Neuronal stem cell (in vitro differentiated cells): ENCODE results near the gene PDIA2.
A peak's percentile ranks its signal among the peaks of the same experiment; 100 is the strongest.

Source experiments
- DNase-seq: peaks from one replicate; pipeline ENCODE4 v3.0.0-alpha.2; 2013; ENCODE audit warnings: low spot score
- H2AFZ ChIP-seq: one replicate; pipeline ENCODE4 v1.6.1; 2013; ENCODE audit warnings: mild to moderate bottlenecking, low read length, inconsistent platforms
- H2AK5ac ChIP-seq: 2 replicates; pipeline ENCODE4 v1.6.1; 2013; ENCODE audit warnings: low read depth, mild to moderate bottlenecking, inconsistent platforms, low read length, moderate library complexity, mixed read lengths
- H2BK120ac ChIP-seq: 2 replicates; pipeline ENCODE4 v1.6.1; 2013; ENCODE audit warnings: low read depth, mild to moderate bottlenecking, inconsistent platforms, low read length, moderate library complexity, mixed read lengths
- H2BK12ac ChIP-seq: one replicate; pipeline ENCODE4 v1.6.1; 2013; ENCODE audit warnings: low read length, inconsistent platforms
- H2BK15ac ChIP-seq: 2 replicates; pipeline ENCODE4 v1.6.1; 2013; ENCODE audit warnings: mild to moderate bottlenecking, low read length, inconsistent platforms, mixed read lengths
- H2BK5ac ChIP-seq: one replicate; pipeline ENCODE4 v1.6.1; 2013; ENCODE audit warnings: inconsistent platforms, mild to moderate bottlenecking, low read length, moderate library complexity
- H3K14ac ChIP-seq: one replicate; pipeline ENCODE4 v1.6.1; 2013; ENCODE audit warnings: low read length, inconsistent platforms
- H3K18ac ChIP-seq: 2 replicates; pipeline ENCODE4 v1.6.1; 2013; ENCODE audit warnings: low read length, inconsistent platforms
- H3K23ac ChIP-seq: 2 replicates; pipeline ENCODE4 v1.6.1; 2013; ENCODE audit warnings: low read depth, mild to moderate bottlenecking, mixed read lengths, low read length, inconsistent platforms; ENCODE audit not compliant: poor library complexity
- H3K27ac ChIP-seq: replicated peaks from 3 replicates; pipeline ENCODE4 v1.5.1; 2013; ENCODE audit warnings: low read length, inconsistent platforms
- H3K27me3 ChIP-seq, 3 experiments: 2 replicates each; pipeline ENCODE4 v1.6.1; 2013; ENCODE audit warnings: low read length in 3 of 3, mild to moderate bottlenecking in 2 of 3, inconsistent platforms in 1 of 3, low read depth in 1 of 3, mixed read lengths in 1 of 3, moderate library complexity in 1 of 3; ENCODE audit not compliant: control insufficient read depth in 3 of 3, insufficient read depth in 3 of 3
- H3K36me3 ChIP-seq, 2 donors: replicated peaks in 1 of 2; 2 replicates each; pipeline ENCODE4 v1.6.1; 2013; ENCODE audit warnings: low read length in 2 of 2; ENCODE audit not compliant: control insufficient read depth in 2 of 2, insufficient read depth in 2 of 2
- H3K4ac ChIP-seq: 2 replicates; pipeline ENCODE4 v1.6.1; 2013; ENCODE audit warnings: inconsistent platforms, mild to moderate bottlenecking, low read length, moderate library complexity
- H3K4me1 ChIP-seq, 2 donors: 1 replicate in 1 of 2; 2 replicates in 1 of 2; pipeline ENCODE4 v1.6.1; 2013; ENCODE audit warnings: low read length in 2 of 2, low read depth in 1 of 2; ENCODE audit not compliant: control insufficient read depth in 2 of 2, insufficient read depth in 1 of 2
- H3K4me2 ChIP-seq: one replicate; pipeline ENCODE4 v1.6.1; 2013; ENCODE audit warnings: mild to moderate bottlenecking, low read length, inconsistent platforms; ENCODE audit not compliant: insufficient read depth, poor library complexity, severe bottlenecking
- H3K4me3 ChIP-seq, 2 donors: 2 replicates each; pipeline ENCODE4 v1.5.1; 2013; ENCODE audit warnings: low read length in 2 of 2, mild to moderate bottlenecking in 2 of 2, inconsistent platforms in 1 of 2, moderate library complexity in 1 of 2
- H3K79me1 ChIP-seq: one replicate; pipeline ENCODE4 v1.6.1; 2013; ENCODE audit warnings: low read depth, mild to moderate bottlenecking, inconsistent platforms, low read length, moderate library complexity
- H3K9ac ChIP-seq: one replicate; pipeline ENCODE4 v1.6.1; 2013; ENCODE audit warnings: mild to moderate bottlenecking, low read depth, low read length, inconsistent platforms; ENCODE audit not compliant: poor library complexity
- H3K9me3 ChIP-seq, 2 donors: replicated peaks in 1 of 2; 2 replicates each; pipeline versions ENCODE3 to v1.6.1; 2013; ENCODE audit warnings: low read length in 2 of 2, mild to moderate bottlenecking in 2 of 2, inconsistent platforms in 1 of 2, low read depth in 1 of 2, mixed read lengths in 1 of 2, moderate library complexity in 1 of 2; ENCODE audit not compliant: control insufficient read depth in 2 of 2, insufficient read depth in 1 of 2
- H4K8ac ChIP-seq: one replicate; pipeline ENCODE4 v1.6.1; 2013; ENCODE audit warnings: low read depth, mild to moderate bottlenecking, inconsistent platforms, low read length, moderate library complexity
- H4K91ac ChIP-seq: one replicate; pipeline ENCODE4 v1.6.1; 2013; ENCODE audit warnings: low read length, low read depth, mild to moderate bottlenecking, inconsistent platforms; ENCODE audit not compliant: poor library complexity
- WGBS, 2 donors: extraction: QIAGEN DNeasy Blood & Tissue Kit; methylation state at CpG; one replicate each; pipeline ENCODE4 v1.1.7; 2013; ENCODE audit warnings: missing lambda C conversion rate in 2 of 2, mixed read lengths in 1 of 2; ENCODE audit not compliant: insufficient read length in 2 of 2, insufficient replicate concordance in 1 of 2; ENCODE audit errors: extremely low coverage in 2 of 2; 5-methylcytosine and 5-hydroxymethylcytosine counted together

The PDIA2 gene

DNA sequence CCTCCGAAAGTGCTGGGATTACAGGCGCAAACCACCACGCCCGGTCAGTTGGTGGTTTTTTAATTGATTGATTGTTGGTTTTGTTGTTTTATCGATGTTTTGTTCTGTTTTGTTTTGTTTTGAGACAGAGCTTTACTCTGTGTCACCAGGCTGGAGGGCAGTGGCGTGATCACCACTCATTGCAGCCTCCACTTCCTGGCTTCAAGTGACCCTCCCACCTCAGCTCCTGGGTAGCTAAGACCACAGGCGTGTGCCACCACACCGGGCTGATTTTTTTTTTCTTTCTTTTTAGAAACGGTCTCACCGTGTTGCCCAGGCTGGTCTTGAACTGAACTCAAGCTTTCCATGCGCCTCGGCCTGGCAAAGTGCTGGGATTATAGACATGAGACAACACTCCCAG, 35.9 kb upstream of the PDIA2 start:
- Histone ChIP-seq H3K4ac (no peak overlapping the region), H2BK15ac (no peak overlapping the region), H3K36me3 (peaks cover 5 to 35% of the 10 kb centered on the region in 2 donors), H3K14ac (no peak overlapping the region), H3K4me1 (peaks cover 0 to 2% of the 10 kb centered on the region in 2 donors), H2BK120ac (no peak overlapping the region), H4K91ac (no peak overlapping the region), H3K4me2 (no peak overlapping the region), H3K27ac (no peak overlapping the region), H2AK5ac (no peak overlapping the region), H3K27me3 (peaks cover 0 to 2% (median 0%) of the 10 kb centered on the region in 3 experiments), H3K9me3 (no peaks in the 10 kb centered on the region), H4K8ac (no peak overlapping the region), H3K18ac (no peak overlapping the region), H3K9ac (no peak overlapping the region), H2BK12ac (no peak overlapping the region), H3K23ac (no peak overlapping the region), H2BK5ac (no peak overlapping the region), H3K4me3 (no peak overlapping the region), H2AFZ (no peak overlapping the region), H3K79me1 (peaks cover 8% of the 10 kb centered on the region)
- DNase-seq: no peak
- WGBS, 2 donors: 100% methylated on average over 1 of the region's 12 CpGs; no CpG with 5 or more reads in 1 of the 2 donors

- Histone ChIP-seq H3K4me1 (peaks cover 0 to 2% of the 10 kb centered on the region in 2 donors), H2BK15ac (no peak overlapping the region), H3K36me3 (peaks cover 13 to 56% of the 10 kb centered on the region in 2 donors), H4K8ac (no peak overlapping the region), H2AFZ (no peak overlapping the region), H2BK5ac (no peak overlapping the region), H3K27ac (no peak overlapping the region), H3K79me1 (peaks cover 7% of the 10 kb centered on the region), H3K9ac (no peak overlapping the region), H2BK12ac (no peak overlapping the region), H3K4me2 (no peak overlapping the region), H2AK5ac (no peak overlapping the region), H3K27me3 (peaks cover 0 to 2% (median 0%) of the 10 kb centered on the region in 3 experiments), H3K18ac (no peak overlapping the region), H3K9me3 (no peaks in the 10 kb centered on the region), H3K4me3 (peak overlapping the region in 1 of 2 donors; percentile 1), H3K4ac (no peak overlapping the region), H3K23ac (peak overlapping the region; percentile 52), H4K91ac (no peak overlapping the region), H3K14ac (peak overlapping the region; percentile 38), H2BK120ac (no peak overlapping the region)
- no peak for DNase-seq
- no CpG with 5 or more reads among the region's 12 CpGs for WGBS, 2 donors
These were observed 33.5 kb upstream of the PDIA2 start for GRCh38 chr16:249431-249830.

GRCh38 chr16:252366-253337, 30.3 kb upstream of the PDIA2 start:
- H3K9ac ChIP-seq: no peak overlapping the region
- no peak overlapping the region for H3K14ac ChIP-seq
- no peak overlapping the region for H2AK5ac ChIP-seq
- peaks cover 19 to 78% of the 10 kb centered on the region in 2 donors for H3K36me3 ChIP-seq
- no peak overlapping the region for H3K23ac ChIP-seq
- peaks cover 8% of the 10 kb centered on the region for H3K79me1 ChIP-seq
- H3K27me3 ChIP-seq: peaks cover 0 to 2% (median 0%) of the 10 kb centered on the region in 3 experiments
- no peak overlapping the region for H3K27ac ChIP-seq
- no peak for DNase-seq
- H3K4ac ChIP-seq: no peak overlapping the region
- H2AFZ ChIP-seq: no peak overlapping the region
- H4K91ac ChIP-seq: no peak overlapping the region
- H2BK120ac ChIP-seq: no peak overlapping the region
- no peak overlapping the region for H3K4me3 ChIP-seq
- H3K18ac ChIP-seq: no peak overlapping the region
- H4K8ac ChIP-seq: no peak overlapping the region
- no peak overlapping the region for H2BK5ac ChIP-seq
- no peak overlapping the region for H2BK12ac ChIP-seq
- WGBS, 2 donors: no CpG with 5 or more reads among the region's 30 CpGs
- no peaks in the 10 kb centered on the region for H3K9me3 ChIP-seq
- no peak overlapping the region for H2BK15ac ChIP-seq
- no peak overlapping the region for H3K4me2 ChIP-seq
- H3K4me1 ChIP-seq: peaks cover 0 to 2% of the 10 kb centered on the region in 2 donors

DNA sequence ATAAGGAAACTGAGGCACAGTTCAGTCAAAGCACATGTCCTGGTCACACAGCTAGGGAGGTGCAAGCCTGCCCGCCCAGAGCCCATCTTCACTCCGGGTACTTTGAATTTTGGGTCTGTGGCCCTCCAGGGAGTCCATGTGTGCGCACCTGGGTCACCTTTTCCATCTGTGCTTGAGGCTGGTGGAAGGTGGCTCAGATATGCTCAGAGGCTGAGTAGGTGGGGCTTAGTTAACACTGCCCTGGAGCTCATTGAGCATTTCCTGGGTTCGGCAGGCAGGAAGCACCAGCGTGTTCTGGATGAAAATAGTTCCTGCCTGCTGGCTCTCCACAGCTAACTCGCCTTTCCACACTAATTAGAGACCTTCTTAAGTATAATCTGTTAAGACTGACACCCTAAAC, 29.1 kb upstream of the PDIA2 start:
- Histone ChIP-seq H2BK5ac (no peak overlapping the region), H3K18ac (no peak overlapping the region)
- WGBS, 2 donors: no CpG with 5 or more reads among the region's 6 CpGs

More for the DNA sequence above, 29.1 kb upstream of the PDIA2 start:
- no peaks in the 10 kb centered on the region for H3K27me3 ChIP-seq
- H2BK120ac ChIP-seq: no peak overlapping the region
- H3K36me3 ChIP-seq: peaks cover 19 to 68% of the 10 kb centered on the region in 2 donors
- H3K14ac ChIP-seq: no peak overlapping the region
- DNase-seq: no peak
- no peak overlapping the region for H3K23ac ChIP-seq
- no peak overlapping the region for H4K91ac ChIP-seq
- H2BK15ac ChIP-seq: no peak overlapping the region
- H3K4me3 ChIP-seq: no peak overlapping the region
- no peak overlapping the region for H3K27ac ChIP-seq
- H2AK5ac ChIP-seq: no peak overlapping the region
- H3K4me1 ChIP-seq: peaks cover 0 to 2% of the 10 kb centered on the region in 2 donors
- no peak overlapping the region for H3K4ac ChIP-seq
- peaks cover 9% of the 10 kb centered on the region for H3K79me1 ChIP-seq
- H2AFZ ChIP-seq: no peak overlapping the region
- H3K4me2 ChIP-seq: no peak overlapping the region
- H2BK12ac ChIP-seq: no peak overlapping the region
- H4K8ac ChIP-seq: no peak overlapping the region
- no peaks in the 10 kb centered on the region for H3K9me3 ChIP-seq
- H3K9ac ChIP-seq: no peak overlapping the region
